ENCODE measurements around the gene KHDRBS2. TPM values are rescaled to one million over a fixed set of nuclear protein-coding genes. Genes with fewer than 3 reads are reported as not detected.

The KHDRBS2 gene
- total and polyA plus RNA-seq, 2 of the 4 experiments (the other 2 are of a cell fraction): not detected

- no peak overlapping the region for H2AK9ac ChIP-seq (replicated peaks; ENCODE audit: low read depth, low read length, poor library complexity)
- in situ Hi-C loops (cut with MboI; ENCODE audit: low sequenced_read_pairs): no loop called here
- no TSS peak for BruUV-seq (replicated peaks)
- no peak overlapping the region for H3K56ac ChIP-seq (ENCODE audit: extremely low read depth, insufficient read depth, low read length)
- H3K4ac ChIP-seq (ENCODE audit: low read depth, low read length): no peak overlapping the region
- peaks cover 5% of the 10 kb centered on the region; the same call in 1 of the 2 replicates for H3K9me3 ChIP-seq (ENCODE audit: control insufficient read depth, insufficient read depth, low read length)
- no peak overlapping the region for H4K5ac ChIP-seq (ENCODE audit: low read depth, low read length)
- ChIA-PET POLR2A (ENCODE audit: unreplicated experiment) (no interaction called here), CTCF (no interaction called here)
- no peak overlapping the region for H2BK120ac ChIP-seq (ENCODE audit: low read depth, low read length)
- no peaks in the 10 kb centered on the region for H3K27me3 ChIP-seq (ENCODE audit: control insufficient read depth, insufficient read depth, low read length)
- TF ChIP-seq USF2 (IDR thresholded peaks at IDR 0.05; ENCODE audit: low read depth, low read length) (no peak), CEBPB (IDR thresholded peaks at IDR 0.05; ENCODE audit: low read depth, low read length) (no peak), FOS (IDR thresholded peaks at IDR 0.05; ENCODE audit: low read depth, low read length) (no peak), SMC3 (IDR thresholded peaks at IDR 0.05; ENCODE audit: low read depth, low read length) (no peak), RAD21 (IDR thresholded peaks at IDR 0.05; ENCODE audit: low read length) (no peak), POLR2A (IDR thresholded peaks at IDR 0.05; ENCODE audit: low read depth, low read length) (no peak), MAFK (IDR thresholded peaks at IDR 0.05; ENCODE audit: low read depth, low read length) (no peak), MAZ (IDR thresholded peaks at IDR 0.05; ENCODE audit: borderline replicate concordance, low read depth, low read length) (no peak)
- no peak overlapping the region for H3K4me3 ChIP-seq (ENCODE audit: insufficient read depth, low read depth, low read length)
- H4K8ac ChIP-seq (ENCODE audit: low read depth in 2 of 2, low read length in 2 of 2): no peak overlapping the region
- no peak for DNase-seq
- H3K9me1 ChIP-seq (ENCODE audit: insufficient read depth, low read length): no peaks in the 10 kb centered on the region
- ATAC-seq (ENCODE audit: low read depth): no peak
- intact Hi-C loops (cut with micrococcal nuclease): no loop called here
- H3K14ac ChIP-seq (replicated peaks; ENCODE audit: low read depth, low read length): no peak overlapping the region
- H2BK5ac ChIP-seq (ENCODE audit: low read depth, low read length, poor library complexity, severe bottlenecking): no peak overlapping the region
- no peak overlapping the region for H3K27ac ChIP-seq (ENCODE audit: insufficient read depth, low read length)
- no peak overlapping the region for H2BK15ac ChIP-seq (ENCODE audit: low read depth, low read length)
- H2AFZ ChIP-seq (replicated peaks; ENCODE audit: low read length, poor library complexity): no peak overlapping the region
- no peaks in the 10 kb centered on the region for H4K20me1 ChIP-seq (ENCODE audit: insufficient read depth, low read length)
- H2AK5ac ChIP-seq (ENCODE audit: low read depth, low read length): no peak overlapping the region
- dilution Hi-C loops (cut with HindIII; ENCODE audit: low sequenced_read_pairs, unreplicated experiment): no loop called here
- no peak overlapping the region for H3K9ac ChIP-seq (ENCODE audit: low read depth, low read length)
- no peak overlapping the region for H3K18ac ChIP-seq (ENCODE audit: low read depth, low read length)
- no peaks in the 10 kb centered on the region for H3K36me3 ChIP-seq (ENCODE audit: control insufficient read depth, insufficient read depth, low read length)
- no peaks in the 10 kb centered on the region for H3K79me1 ChIP-seq (ENCODE audit: low read depth in 1 of 2, low read length in 2 of 2)
- WGBS, 2 experiments (ENCODE audit: extremely low coverage in 2 of 2, insufficient read length in 1 of 2): no CpG with 5 or more reads among the region's 2 CpGs
- H3K23ac ChIP-seq (ENCODE audit: low read depth, low read length): no peak overlapping the region
- no peak overlapping the region for H3K4me2 ChIP-seq (ENCODE audit: low read depth, low read length)
- no peaks in the 10 kb centered on the region for H3K4me1 ChIP-seq (ENCODE audit: control insufficient read depth, insufficient read depth, low read length)
- H2BK20ac ChIP-seq (ENCODE audit: low read depth, low read length): no peak overlapping the region
- H4K91ac ChIP-seq (ENCODE audit: insufficient read depth, low read depth, low read length): no peak overlapping the region
Observed at GRCh38 chr6:61909486-61909885, 376.5 kb downstream of the KHDRBS2 start.

All from IMR-90 (cell line).